ELR (cell line): ENCODE data around the gene RPIA.
"Not testable (repeated sequence)": the region's sequence is repeated elsewhere in the genome, so short reads cannot be mapped to it uniquely, and the experiment has no call there.

Experiments
- DNase-seq: peaks from one replicate; pipeline ENCODE4 v3.0.0-alpha.2; 2015; ENCODE audit warnings: low read depth

Gene RPIA

GRCh38 chr2:88691339-88692183 lies at the start of gene RPIA:
RPIA (plus strand) TSS chr2:88691673; CDS start chr2:88691699, 26 bp downstream.
- DNase-seq: peak; percentile 99

- no peak for DNase-seq
Observed at GRCh38 chr2:88642278-88642677, 49.2 kb upstream of the RPIA start.

DNA sequence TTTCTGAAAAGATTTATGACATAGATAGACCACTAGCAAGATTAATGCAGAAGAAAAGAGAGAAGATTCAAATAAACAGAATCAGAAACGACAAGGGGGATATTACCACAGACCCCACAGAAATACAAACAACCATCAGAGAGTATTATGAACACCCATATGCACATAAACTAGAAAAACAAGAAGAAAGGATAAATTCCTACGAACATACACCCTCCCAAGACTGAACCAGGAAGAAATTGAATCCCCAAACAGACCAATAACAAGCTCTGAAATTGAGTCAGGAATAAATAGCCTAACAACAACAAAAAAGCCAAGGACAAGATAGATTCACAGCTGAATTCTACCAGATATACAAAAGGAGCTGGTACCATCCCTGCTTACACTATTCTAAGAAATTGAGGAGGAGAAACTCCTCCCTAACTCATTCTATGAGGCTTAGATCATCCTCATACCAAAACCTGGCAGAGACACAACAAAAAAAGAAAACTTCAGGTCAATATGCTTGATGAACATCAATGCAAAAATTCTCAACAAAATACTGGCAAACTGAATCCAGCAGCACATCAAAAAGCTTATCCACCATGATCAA lies 46.1 kb upstream of the RPIA start:
- not testable (repeated sequence) for DNase-seq

GRCh38 chr2:88651646-88652045 lies 39.8 kb upstream of the RPIA start:
- no peak for DNase-seq

GRCh38 chr2:88654714-88655113 lies 36.8 kb upstream of the RPIA start:
- DNase-seq: peak; percentile 78

GRCh38 chr2:88656690-88657089 lies 34.8 kb upstream of the RPIA start:
- peak; percentile 62 for DNase-seq

DNA sequence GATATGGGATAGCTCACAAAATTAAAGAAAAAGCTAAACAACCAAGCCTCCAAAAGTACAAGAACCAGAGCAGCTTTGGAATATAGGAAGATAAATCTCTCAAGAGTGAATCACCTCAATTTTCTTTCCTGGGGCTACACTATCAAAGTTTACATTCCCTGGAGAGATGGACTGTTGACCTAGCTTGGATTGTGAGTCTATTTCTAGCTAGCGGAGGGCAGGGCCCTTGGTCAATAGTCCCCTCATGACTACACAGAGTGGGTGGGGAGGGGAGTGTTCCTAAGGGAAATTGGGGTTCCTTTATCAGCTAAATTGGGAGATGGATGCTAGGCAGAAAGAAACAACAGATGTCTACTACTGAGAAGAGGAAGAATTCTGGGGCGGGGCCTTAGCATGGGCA lies 34.3 kb upstream of the RPIA start:
- DNase-seq: peak; percentile 61

- peak; percentile 82 for DNase-seq
Observed at GRCh38 chr2:88658326-88658725, 33.1 kb upstream of the RPIA start.

DNA sequence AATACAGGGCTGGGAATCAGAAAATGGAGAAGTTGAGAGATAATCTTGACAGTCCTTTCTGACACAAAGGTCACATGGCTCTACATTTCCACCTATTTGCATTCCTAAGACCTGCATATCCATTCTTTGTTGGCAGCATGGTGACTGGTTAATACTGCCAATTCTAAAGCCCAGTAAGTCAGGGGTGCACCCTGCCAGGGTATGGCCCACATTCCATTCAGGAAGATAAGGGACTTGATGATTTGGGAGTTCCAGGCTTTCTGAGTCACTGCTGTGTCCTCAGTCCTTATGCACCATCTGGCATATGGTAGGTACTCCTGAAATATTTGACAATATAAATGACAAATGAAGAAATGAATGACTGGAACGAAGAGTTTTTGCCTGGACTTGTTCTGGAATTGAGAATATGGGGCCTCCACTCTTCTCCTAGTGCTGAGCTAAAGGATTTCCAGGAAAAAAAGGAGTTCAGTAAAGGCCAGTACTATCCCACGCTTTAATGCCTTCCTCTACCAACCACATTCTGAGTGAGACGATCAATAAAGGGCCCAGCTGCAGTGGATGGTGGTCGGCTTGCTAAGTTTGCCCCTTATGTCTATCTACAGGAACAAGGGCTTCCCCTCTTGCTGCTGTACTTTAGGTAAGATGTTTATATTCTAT lies 32.5 kb upstream of the RPIA start:
- DNase-seq: peak; percentile 20

- DNase-seq: peak; percentile 60
Observed at GRCh38 chr2:88659538-88659915, 31.9 kb upstream of the RPIA start.

- no peak for DNase-seq
Observed at GRCh38 chr2:88660622-88661021, 30.9 kb upstream of the RPIA start.

DNA sequence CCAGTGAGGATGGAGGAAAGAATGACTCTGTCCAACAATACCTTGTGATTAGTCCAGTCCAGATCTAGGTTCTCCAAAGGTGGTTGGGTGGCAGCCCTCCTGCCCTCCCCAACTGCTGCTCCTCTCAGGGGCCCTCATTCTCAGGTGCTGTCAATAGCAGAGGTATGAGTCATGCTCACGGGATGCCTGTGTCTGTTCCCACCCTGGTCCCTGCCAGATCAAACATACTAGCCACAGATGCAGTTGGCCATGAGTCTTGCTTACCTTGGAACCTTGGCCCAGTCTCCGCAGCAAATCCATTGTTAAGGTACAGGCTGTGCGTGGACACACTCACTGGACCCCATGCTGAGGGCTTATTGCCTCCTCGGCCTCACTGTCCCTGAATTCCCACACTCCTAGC lies 24.9 kb upstream of the RPIA start:
- DNase-seq: no peak

DNA sequence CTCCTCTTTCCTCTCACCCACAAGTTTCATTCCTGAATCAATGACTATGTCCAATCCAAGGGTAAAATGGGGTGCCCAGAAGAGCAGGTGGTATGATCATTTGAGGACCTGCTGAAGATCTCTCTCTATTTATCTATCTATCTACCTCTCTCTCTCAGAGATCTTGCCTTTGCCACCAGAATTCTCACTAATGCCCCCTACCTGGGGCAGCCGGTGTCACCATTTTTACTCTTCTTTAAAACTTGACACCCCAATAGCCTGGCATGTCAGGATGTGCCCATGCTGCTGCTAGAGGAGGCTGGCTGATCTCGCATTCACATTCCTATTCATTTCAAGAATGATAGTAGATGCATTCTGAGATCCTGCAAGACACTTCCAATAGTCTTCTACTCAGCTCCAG lies 24.3 kb upstream of the RPIA start:
- no peak for DNase-seq

DNA sequence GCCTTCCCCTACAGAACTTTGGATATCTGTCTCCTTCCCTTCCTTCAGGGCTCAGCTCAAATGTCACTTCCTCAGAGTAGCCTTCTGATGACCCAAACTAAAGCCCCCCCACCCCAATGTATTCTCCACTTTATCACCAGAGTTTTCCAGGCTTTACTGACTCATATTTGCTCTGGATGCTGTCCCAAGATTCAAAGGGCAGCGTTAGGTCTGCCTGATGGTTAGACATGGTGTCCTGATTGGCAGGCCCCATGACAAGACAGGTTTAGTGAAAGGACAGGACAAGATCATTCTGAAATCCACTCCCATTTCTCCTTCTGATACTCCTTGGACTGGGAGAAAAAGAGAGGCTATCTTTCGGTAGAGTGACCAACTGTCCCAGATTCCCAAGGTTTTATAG lies 22.6 kb upstream of the RPIA start:
- DNase-seq: no peak

DNA sequence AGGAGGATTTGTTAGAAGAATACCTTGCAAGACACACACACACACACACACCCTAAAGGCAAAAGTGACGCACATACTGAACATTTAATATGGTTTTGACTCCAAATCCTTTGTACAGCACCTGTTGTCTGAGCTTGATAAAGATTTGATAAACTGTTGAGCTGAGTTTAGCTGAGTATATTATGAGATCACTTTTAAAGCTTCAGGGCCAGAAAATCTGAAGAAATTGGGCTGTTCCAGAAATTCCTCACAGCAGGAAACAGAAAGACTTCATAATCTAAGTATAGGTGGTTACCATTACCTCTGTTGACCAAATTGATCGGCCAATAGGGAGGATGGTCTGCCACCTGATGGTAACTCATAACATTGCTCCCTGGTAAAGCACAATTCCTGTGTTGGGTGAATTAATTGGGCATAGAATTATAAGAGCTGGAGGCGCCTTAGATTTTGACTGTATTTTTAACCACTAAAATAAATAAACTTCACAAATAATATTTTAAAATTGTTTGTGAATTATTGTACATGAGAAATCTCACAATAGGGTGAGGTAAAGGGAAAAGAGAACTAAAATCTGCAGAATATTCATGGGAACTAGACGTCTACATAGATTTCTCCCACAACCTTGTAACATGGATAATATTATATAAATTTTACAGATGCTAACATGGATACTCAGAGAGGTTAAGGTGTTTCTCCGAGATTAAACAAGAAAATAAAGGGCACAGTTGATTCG lies 21.8 kb upstream of the RPIA start:
- peak; percentile 63 for DNase-seq

DNA sequence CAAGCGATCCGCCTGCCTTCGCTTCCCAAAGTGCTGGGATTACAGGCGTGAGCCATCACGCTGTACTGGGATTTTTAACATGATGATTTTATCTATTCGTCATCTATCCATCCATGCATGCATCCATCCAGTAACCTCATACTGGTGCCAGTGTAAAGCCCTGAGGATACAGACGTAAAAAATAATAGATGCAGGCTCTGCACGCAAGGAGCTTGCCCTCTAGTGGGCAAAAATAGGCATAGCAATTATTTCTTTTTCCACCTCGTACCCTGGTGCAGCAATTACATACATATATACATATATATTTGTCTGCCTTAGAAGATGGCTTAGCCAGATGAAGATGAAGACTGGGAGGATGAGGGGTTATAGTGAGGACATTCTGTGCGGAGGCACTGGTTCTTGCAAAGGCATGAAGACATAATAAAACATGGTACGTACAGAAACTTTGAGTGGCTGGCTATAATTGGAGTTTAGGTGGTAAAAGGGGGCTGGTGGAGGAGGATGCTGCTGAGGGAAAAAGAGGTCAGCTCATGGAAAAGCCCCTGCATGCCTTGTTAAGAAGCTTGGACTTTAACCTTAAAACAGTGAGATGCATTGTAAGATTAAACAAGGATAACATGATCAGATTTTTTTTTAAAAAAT lies 19.6 kb upstream of the RPIA start:
- DNase-seq: peak; percentile 79

- DNase-seq: no peak
Observed at GRCh38 chr2:88673363-88673762, 18.1 kb upstream of the RPIA start.

- no peak for DNase-seq
Observed at GRCh38 chr2:88680266-88680902, 11.1 kb upstream of the RPIA start.

DNA sequence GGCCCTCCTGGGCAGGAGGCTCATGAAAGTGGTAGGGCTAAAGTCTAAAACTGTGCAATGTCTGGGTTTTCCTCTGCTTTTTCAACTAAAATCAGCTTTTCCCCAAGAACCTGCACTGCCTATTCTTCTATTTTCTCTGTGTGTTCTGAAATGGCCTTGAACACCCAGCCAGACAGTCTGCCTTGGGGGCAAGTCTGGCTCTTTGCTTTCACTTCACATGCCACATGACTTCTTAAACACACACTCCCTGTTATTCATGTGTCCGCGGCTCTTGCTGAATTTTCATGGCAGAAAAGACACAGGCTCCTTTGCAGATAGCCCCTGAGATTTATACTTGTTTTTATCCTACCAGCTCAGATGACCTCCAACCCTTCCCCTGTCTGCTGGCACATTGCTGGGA lies 10.6 kb upstream of the RPIA start:
- DNase-seq: no peak

- DNase-seq: peak; percentile 20
Observed at GRCh38 chr2:88683160-88684021, 8.1 kb upstream of the RPIA start.

DNA sequence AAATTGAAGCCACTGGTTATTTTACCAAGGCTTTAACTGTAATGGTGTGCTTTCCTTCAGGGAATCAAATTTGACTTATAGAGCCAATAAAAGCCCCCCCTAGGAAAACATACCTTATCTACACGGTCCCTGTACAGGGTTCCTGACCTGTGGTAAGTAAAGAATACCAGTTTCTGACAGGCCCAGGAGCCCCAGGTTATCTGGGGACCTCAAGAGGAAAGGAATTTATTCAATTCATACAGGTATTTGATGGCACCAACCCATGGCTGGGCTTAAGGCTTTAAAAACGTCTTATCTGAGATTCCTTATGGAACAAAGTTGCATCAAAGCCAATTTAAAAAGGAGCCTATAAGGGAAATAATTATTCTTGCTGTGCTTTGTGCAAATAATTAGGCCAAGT lies 7.0 kb upstream of the RPIA start:
- no peak for DNase-seq
